Subcutaneous adipose tissue (tissue), 4 donors: ENCODE measurements around the gene RING1. TPM values are rescaled to one million over a fixed set of nuclear protein-coding genes. Genes with fewer than 3 reads are reported as not detected.

Experiments used
- CTCF ChIP-seq: fragments of 450-650 bp; IDR thresholded peaks from one replicate; pipeline ENCODE4 v1.5.1; 2016; ENCODE audit warnings: low read depth, mild to moderate bottlenecking, control low read depth, antibody characterized with exemption, moderate library complexity
- total RNA-seq, 4 donors: library from RNA; depleted of rRNA; stranded (reverse); fragments of >200 nt; gene quantifications; one replicate each; pipeline ENCODE4 v1.1.0, GENCODE V29; 2016

The RING1 gene
- total RNA-seq, 4 donors from 2014 or later: 7.3 to 19.0 (median 10.5) TPM

DNA sequence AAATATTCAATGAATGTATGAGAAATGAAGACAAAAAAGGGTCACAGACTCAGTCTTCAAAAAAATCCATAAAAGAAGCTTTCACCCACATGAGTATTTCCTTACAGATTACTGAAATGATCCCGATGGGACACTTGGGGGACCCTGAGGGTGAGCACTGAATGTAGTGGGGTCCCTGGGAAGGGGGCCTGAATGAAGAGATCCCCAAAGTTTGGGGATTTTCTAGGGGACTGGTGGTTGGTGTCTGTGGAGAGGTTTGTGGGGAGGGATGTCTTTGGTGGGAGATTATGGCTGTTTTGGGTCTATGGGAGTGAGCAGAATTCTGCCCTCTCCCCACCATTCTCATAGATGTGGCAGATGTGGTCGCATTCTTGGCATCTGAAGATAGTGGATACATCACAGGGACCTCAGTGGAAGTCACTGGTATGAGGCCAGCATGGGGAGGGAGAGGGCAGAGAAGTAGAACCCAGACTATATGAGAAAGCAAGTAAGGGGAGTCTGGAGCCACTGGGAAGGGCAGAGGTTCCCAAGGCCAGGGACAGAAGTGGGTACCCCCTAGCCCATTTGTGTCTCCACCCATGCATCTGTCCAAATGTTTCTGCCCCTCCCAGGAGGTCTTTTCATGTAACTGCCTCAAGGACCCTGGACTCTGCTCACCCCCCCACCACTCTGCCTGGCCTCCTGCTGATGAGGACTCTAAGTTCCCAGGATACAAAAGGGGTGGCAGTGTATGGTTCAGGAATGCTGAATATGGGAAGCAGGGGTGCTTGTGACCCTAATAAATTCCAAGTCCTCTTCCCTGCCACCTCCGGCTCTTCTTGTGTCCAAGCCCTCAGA lies 2.1 kb upstream of the RING1 start:
- no peak for TF ChIP-seq CTCF

DNA sequence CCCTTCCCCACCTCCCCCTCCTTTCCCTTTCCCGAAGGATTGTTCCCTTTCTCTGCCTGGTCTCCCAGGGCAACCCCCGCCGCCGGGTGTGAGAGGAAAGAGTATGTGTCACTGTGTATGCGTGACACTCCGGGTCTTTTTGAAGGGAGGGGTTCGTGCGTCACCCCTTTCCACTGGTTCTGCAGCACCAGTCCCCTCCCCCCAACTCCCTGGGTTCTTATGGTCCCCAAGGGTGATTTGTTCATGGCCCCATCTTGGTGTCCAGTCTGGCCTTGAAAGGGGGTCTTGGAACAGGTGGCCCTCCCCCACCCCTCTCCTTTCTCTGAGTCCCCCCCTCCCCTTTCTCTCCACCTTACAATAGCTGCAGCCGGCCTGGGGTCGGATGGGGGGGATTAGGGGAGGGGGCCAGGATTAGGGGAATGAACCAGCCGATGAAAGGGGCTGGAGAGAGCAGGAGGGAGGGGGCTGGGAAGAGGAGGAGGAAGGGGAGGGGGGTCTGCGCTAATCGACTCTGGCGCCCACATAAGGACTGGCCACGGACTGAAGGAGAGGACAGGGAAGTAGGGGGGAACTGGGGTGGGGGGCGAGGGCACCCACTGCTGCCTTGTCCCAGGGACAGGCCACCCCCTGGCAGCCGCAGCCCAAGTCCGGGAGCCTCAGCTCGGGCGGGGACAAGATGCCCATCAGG lies 1.3 kb upstream of the RING1 start:
- no peak for TF ChIP-seq CTCF

DNA sequence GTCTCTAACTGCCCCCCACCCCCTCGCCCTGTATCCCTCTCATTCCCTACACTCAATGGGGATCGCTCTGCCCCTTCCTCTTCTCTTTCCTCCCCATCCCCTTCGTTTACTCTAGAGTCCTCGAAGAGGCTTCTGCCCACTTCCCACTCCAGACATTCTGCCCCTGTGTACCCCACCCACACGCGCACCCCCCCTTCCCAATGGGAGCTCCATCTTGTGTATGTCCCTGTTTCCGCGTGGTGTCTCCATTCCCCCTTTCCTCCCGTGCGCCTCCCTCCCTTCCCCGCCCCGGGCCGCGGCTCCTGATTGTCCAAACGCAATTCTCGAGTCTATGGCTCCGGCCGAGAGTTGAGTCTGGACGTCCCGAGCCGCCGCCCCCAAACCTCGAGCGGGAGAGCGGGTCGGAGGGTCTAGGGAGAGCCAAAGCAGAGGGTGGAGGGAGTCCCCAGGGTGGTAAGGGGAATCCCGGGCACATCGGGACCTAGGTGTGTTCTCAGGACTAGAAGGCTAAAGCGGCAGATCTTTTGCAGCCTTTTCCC lies 679 bp upstream of the RING1 start:
- TF ChIP-seq CTCF: no peak

DNA sequence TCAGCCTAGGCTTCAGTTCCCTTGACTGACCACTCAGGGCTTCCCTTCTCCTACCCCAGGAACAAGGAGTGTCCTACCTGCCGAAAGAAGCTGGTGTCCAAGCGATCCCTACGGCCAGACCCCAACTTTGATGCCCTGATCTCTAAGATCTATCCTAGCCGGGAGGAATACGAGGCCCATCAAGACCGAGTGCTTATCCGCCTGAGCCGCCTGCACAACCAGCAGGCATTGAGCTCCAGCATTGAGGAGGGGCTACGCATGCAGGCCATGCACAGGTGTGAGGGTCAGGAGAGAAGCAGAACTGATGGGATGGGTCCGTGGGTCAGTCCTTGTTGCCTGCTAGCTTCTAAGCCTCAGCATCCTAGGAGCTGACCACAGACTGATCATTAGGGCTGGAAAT lies 1.6 kb downstream of the RING1 start:
- no peak for TF ChIP-seq CTCF

GRCh38 chr6:33211136-33211535 lies 2.8 kb downstream of the RING1 start:
- TF ChIP-seq CTCF: no peak

GRCh38 chr6:33211666-33212422 lies 3.5 kb downstream of the RING1 start:
- TF ChIP-seq CTCF: no peak

- no peak for TF ChIP-seq CTCF
These were observed 4.5 kb downstream of the RING1 start for GRCh38 chr6:33212857-33213165.
